DND-41 (cell line): ENCODE data around the gene ASF1B.

Experiments used
- ATAC-seq: fragments of 200-7000 bp; cut with Tn5 transposase; 3 replicates; pipeline ENCODE4 v1.9.1; 2021; ENCODE audit warnings: low read depth; ENCODE audit not compliant: insufficient read depth
- DNase-seq: peaks from one replicate; pipeline ENCODE4 v3.0.0-alpha.2; 2020
- H2AFZ ChIP-seq: 2 replicates; pipeline ENCODE4 v1.6.0; 2012; ENCODE audit warnings: low read depth, low read length
- H3K27ac ChIP-seq: 2 replicates; pipeline ENCODE4 v1.5.1; 2012; ENCODE audit warnings: low read length, inconsistent platforms
- H3K27me3 ChIP-seq: fragments of 200-600 bp; sonication (generic); 2 replicates; pipeline ENCODE4 v1.6.0; 2012; ENCODE audit warnings: low read length, mild to moderate bottlenecking, inconsistent platforms; ENCODE audit not compliant: insufficient read depth, poor library complexity
- H3K36me3 ChIP-seq: 2 replicates; pipeline ENCODE4 v1.5.1; 2012; ENCODE audit warnings: low read length, inconsistent platforms; ENCODE audit not compliant: insufficient read depth
- H3K4me1 ChIP-seq: 2 replicates; pipeline ENCODE4 v1.5.1; 2012; ENCODE audit warnings: mild to moderate bottlenecking, low read length; ENCODE audit not compliant: insufficient read depth
- H3K4me2 ChIP-seq: 2 replicates; pipeline ENCODE4 v1.6.0; 2012; ENCODE audit warnings: mild to moderate bottlenecking, moderate library complexity, low read length, inconsistent platforms; ENCODE audit not compliant: insufficient read depth
- H3K4me3 ChIP-seq, 2 experiments: fragments of 200-600 bp in 1 of 2; shearing (Covaris generic) in 1 of 2; 2 replicates each; pipeline ENCODE4 v1.5.1; 2012 to 2016; ENCODE audit warnings: inconsistent platforms in 2 of 2, low read length in 2 of 2, mild to moderate bottlenecking in 2 of 2, low read depth in 1 of 2, moderate library complexity in 1 of 2
- H3K79me2 ChIP-seq: 2 replicates; pipeline ENCODE4 v1.6.0; 2012; ENCODE audit warnings: low read length, inconsistent platforms; ENCODE audit not compliant: insufficient read depth
- H3K9ac ChIP-seq: 2 replicates; pipeline ENCODE4 v1.6.0; 2012; ENCODE audit warnings: low read depth, mild to moderate bottlenecking, inconsistent platforms, low read length, moderate library complexity
- H3K9me3 ChIP-seq: 2 replicates; pipeline ENCODE4 v1.5.1; 2012; ENCODE audit warnings: low read length, moderate library complexity, mild to moderate bottlenecking, inconsistent platforms; ENCODE audit not compliant: insufficient read depth, severe bottlenecking
- H4K20me1 ChIP-seq: 2 replicates; pipeline ENCODE4 v1.6.0; 2012; ENCODE audit warnings: low read length; ENCODE audit not compliant: insufficient read depth
- EZH2 ChIP-seq: IDR thresholded peaks from 3 replicates; pipeline ENCODE4 v1.6.1; 2012; ENCODE audit warnings: borderline replicate concordance, low read depth, mild to moderate bottlenecking, moderate library complexity, low read length, inconsistent platforms; ENCODE audit not compliant: severe bottlenecking
- TF ChIP-seq, protein P1 (sequence below): IDR thresholded peaks from 2 replicates; pipeline ENCODE4 v1.5.1; 2012; ENCODE audit warnings: borderline replicate concordance, low read length, moderate library complexity, mild to moderate bottlenecking; ENCODE audit not compliant: poor library complexity, severe bottlenecking; ENCODE audit errors: extremely low read depth

Gene ASF1B

DNA sequence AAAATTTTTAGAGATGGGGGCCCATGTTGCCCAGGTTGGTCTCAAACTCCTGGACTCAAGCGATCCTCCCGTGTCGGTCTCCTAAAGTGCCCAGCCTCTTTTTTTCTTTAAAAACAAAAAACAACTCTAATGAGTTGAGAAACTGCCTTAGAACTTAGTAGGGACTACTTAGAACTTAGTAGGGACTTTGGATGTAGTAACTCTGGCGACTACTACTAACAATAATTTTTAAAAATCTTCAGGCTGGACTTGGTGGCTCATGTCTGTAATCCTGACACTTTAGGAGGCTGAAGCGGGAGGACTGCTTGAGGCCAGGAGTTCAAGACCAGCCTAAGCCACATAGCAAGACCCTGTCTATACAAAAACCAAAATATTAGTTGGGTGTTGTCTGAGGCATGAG, 50.3 kb downstream of the ASF1B start:
- Histone ChIP-seq H2AFZ (no peak overlapping the region), H3K4me1 (peaks cover 26% of the 10 kb centered on the region), H3K36me3 (peaks cover 26% of the 10 kb centered on the region), H3K9ac (no peak overlapping the region), H3K4me3 (no peak overlapping the region), H3K27me3 (no peaks in the 10 kb centered on the region), H3K27ac (no peak overlapping the region), H3K4me2 (no peak overlapping the region), H3K9me3 (no peaks in the 10 kb centered on the region), H3K79me2 (peaks cover 19% of the 10 kb centered on the region), H4K20me1 (peaks cover 18% of the 10 kb centered on the region)
- no peak for ATAC-seq
- DNase-seq, result no peak
- no peak for TF ChIP-seq EZH2
- TF ChIP-seq, protein P1, sequence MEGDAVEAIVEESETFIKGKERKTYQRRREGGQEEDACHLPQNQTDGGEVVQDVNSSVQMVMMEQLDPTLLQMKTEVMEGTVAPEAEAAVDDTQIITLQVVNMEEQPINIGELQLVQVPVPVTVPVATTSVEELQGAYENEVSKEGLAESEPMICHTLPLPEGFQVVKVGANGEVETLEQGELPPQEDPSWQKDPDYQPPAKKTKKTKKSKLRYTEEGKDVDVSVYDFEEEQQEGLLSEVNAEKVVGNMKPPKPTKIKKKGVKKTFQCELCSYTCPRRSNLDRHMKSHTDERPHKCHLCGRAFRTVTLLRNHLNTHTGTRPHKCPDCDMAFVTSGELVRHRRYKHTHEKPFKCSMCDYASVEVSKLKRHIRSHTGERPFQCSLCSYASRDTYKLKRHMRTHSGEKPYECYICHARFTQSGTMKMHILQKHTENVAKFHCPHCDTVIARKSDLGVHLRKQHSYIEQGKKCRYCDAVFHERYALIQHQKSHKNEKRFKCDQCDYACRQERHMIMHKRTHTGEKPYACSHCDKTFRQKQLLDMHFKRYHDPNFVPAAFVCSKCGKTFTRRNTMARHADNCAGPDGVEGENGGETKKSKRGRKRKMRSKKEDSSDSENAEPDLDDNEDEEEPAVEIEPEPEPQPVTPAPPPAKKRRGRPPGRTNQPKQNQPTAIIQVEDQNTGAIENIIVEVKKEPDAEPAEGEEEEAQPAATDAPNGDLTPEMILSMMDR, result no peak

DNA sequence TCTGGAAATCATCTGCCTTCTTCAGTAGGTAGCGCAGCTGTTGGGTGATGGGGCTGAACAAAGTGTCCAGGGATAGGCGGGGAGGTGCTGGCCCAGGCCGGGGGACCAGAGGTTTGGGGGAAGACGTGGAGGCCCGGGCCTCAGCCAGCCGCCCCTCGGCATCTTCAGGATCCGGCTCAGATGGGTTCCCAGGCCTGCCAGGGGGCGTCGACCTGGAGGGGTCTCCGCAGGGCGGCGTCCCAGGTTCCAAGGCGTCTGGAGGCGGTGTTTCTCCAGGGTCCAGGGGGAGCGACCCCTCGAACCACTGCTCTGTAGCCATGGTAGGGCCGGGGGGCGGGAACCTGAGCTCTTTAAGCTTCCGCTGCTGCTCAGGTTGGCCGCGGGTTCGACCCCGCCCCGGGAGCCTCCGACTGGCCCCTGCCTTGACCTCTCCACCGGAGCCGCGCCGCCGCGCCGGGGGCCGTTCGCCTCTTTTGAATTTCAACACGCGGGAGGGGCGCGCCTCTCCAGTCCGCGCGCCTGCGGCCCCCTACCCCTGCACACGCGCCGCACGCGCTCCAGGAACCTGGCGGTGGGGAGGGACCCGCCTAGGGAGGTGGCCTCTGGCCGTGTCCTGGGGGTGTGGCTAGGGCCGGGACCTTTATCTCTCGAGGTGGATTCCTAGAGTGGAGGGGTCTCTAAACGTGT, 50.9 kb downstream of the ASF1B start, which contains the start of gene C19orf67:
C19orf67 (minus strand) TSS at position 475 of the 687 bp plus-strand sequence; CDS start at position 319, 156 bp downstream.
- Histone ChIP-seq H3K79me2 (peaks cover 23% of the 10 kb centered on the region), H3K27me3 (no peaks in the 10 kb centered on the region), H2AFZ (no peak within 1 kb of the TSS), H3K4me1 (peaks cover 29% of the 10 kb centered on the region), H3K36me3 (peaks cover 26% of the 10 kb centered on the region), H3K4me3 (no peak within 1 kb of the TSS), H3K27ac (no peak within 1 kb of the TSS), H3K9me3 (no peaks in the 10 kb centered on the region), H3K9ac (no peak within 1 kb of the TSS), H3K4me2 (no peak within 1 kb of the TSS), H4K20me1 (peaks cover 18% of the 10 kb centered on the region)
- TF ChIP-seq, protein P1, result no peak
- no peak for TF ChIP-seq EZH2
- DNase-seq, result no peak
- ATAC-seq, result no peak

DNA sequence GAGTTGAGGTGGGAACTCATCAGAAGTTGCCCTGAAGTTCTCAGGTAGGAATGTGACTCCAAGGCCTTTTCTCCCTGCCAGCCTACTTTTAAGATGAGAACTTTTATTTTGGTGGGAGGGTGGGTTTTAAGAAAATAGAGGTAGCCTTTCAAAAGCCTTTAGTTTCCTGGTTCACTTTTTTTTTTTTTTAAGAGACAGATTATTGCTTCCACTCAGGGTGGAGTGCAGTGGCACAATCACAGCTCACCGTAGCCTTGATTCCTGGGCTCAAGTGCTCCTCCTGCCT, 53.8 kb downstream of the ASF1B start:
- DNase-seq (no peak), ATAC-seq (no peak)
- H4K20me1 ChIP-seq, result no peaks in the 10 kb centered on the region
- H3K4me3 ChIP-seq, result no peak overlapping the region
- peak overlapping the region; percentile 93; the same call in 1 of the 2 replicates for H3K4me2 ChIP-seq
- peaks cover 22% of the 10 kb centered on the region for H3K4me1 ChIP-seq
- no peak overlapping the region for H2AFZ ChIP-seq
- TF ChIP-seq, protein P1, result no peak
- TF ChIP-seq EZH2, result no peak
- no peaks in the 10 kb centered on the region for H3K9me3 ChIP-seq
- no peak overlapping the region for H3K27ac ChIP-seq
- peaks cover 12% of the 10 kb centered on the region for H3K79me2 ChIP-seq
- 0 out of 2 replicates have a peak overlapping the region, but pooled peaks have one; percentile 70 for H3K9ac ChIP-seq
- H3K36me3 ChIP-seq, result peaks cover 10% of the 10 kb centered on the region; the same call in 1 of the 2 replicates
- H3K27me3 ChIP-seq, result no peaks in the 10 kb centered on the region
